Trophoblast cell (in vitro differentiated cells and primary cell): ENCODE data around the gene PSD4.
A peak's percentile ranks its signal among the peaks of the same experiment; 100 is the strongest.

Source experiments
- DNase-seq, 2 donors: peaks; one replicate each; pipeline ENCODE4 v3.0.0-alpha.2; 2016
- H2AFZ ChIP-seq: 2 replicates; pipeline ENCODE4 v1.6.1; 2013; ENCODE audit warnings: low read length, moderate library complexity, mild to moderate bottlenecking; ENCODE audit not compliant: insufficient read depth, poor library complexity
- H2AK5ac ChIP-seq: 2 replicates; pipeline ENCODE4 v1.6.1; 2013; ENCODE audit warnings: mild to moderate bottlenecking, low read length
- H2BK120ac ChIP-seq: 2 replicates; pipeline ENCODE4 v1.6.1; 2013; ENCODE audit warnings: low read length, mild to moderate bottlenecking, moderate library complexity; ENCODE audit not compliant: insufficient read depth, poor library complexity
- H2BK12ac ChIP-seq: 2 replicates; pipeline ENCODE4 v1.6.1; 2013; ENCODE audit warnings: mild to moderate bottlenecking, low read length, moderate library complexity
- H2BK5ac ChIP-seq: 2 replicates; pipeline ENCODE4 v1.6.1; 2013; ENCODE audit warnings: low read length, low read depth, moderate library complexity, mild to moderate bottlenecking; ENCODE audit not compliant: poor library complexity
- H3K14ac ChIP-seq: 2 replicates; pipeline ENCODE4 v1.6.1; 2013; ENCODE audit warnings: mild to moderate bottlenecking, low read length
- H3K18ac ChIP-seq: 2 replicates; pipeline ENCODE4 v1.6.1; 2013; ENCODE audit warnings: mild to moderate bottlenecking, low read length
- H3K23ac ChIP-seq: 2 replicates; pipeline ENCODE4 v1.6.1; 2013; ENCODE audit warnings: low read length
- H3K27ac ChIP-seq: 2 replicates; pipeline ENCODE4 v1.5.1; 2013; ENCODE audit warnings: low read depth, mild to moderate bottlenecking, inconsistent platforms, low read length, moderate library complexity
- H3K27me3 ChIP-seq: 2 replicates; pipeline ENCODE4 v1.6.1; 2013; ENCODE audit warnings: inconsistent platforms, mild to moderate bottlenecking, low read length, moderate library complexity; ENCODE audit not compliant: insufficient read depth
- H3K36me3 ChIP-seq, 2 experiments: 1 replicate in 1 of 2; 2 replicates in 1 of 2; pipeline ENCODE4 v1.6.1; 2013; ENCODE audit warnings: low read length in 2 of 2, mild to moderate bottlenecking in 2 of 2, moderate library complexity in 1 of 2; ENCODE audit not compliant: insufficient read depth in 2 of 2, control insufficient read depth in 1 of 2
- H3K4ac ChIP-seq: 2 replicates; pipeline ENCODE4 v1.6.1; 2013; ENCODE audit warnings: low read depth, mild to moderate bottlenecking, low read length, moderate library complexity
- H3K4me1 ChIP-seq, 2 experiments: 1 replicate in 1 of 2; 2 replicates in 1 of 2; pipeline ENCODE4 v1.6.1; 2013; ENCODE audit warnings: low read length in 2 of 2, mild to moderate bottlenecking in 2 of 2, moderate library complexity in 1 of 2; ENCODE audit not compliant: insufficient read depth in 2 of 2, control insufficient read depth in 1 of 2
- H3K4me2 ChIP-seq: 2 replicates; pipeline ENCODE4 v1.6.1; 2013; ENCODE audit warnings: inconsistent platforms, mild to moderate bottlenecking, low read length, moderate library complexity
- H3K4me3 ChIP-seq: 2 replicates; pipeline ENCODE4 v1.5.1; 2013; ENCODE audit warnings: mild to moderate bottlenecking, low read depth, low read length, inconsistent platforms
- H3K79me1 ChIP-seq: one replicate; pipeline ENCODE4 v1.6.1; 2013; ENCODE audit warnings: low read length
- H3K79me2 ChIP-seq: 2 replicates; pipeline ENCODE4 v1.6.1; 2013; ENCODE audit warnings: low read length, mild to moderate bottlenecking; ENCODE audit not compliant: control insufficient read depth, insufficient read depth, poor library complexity
- H3K9ac ChIP-seq: 2 replicates; pipeline ENCODE4 v1.6.1; 2013; ENCODE audit warnings: mild to moderate bottlenecking, low read length
- H3K9me3 ChIP-seq: 2 replicates; pipeline ENCODE4 v1.6.1; 2013; ENCODE audit warnings: low read depth, mild to moderate bottlenecking, control low read depth, inconsistent platforms, low read length; ENCODE audit not compliant: insufficient read depth
- H4K12ac ChIP-seq: 2 replicates; pipeline ENCODE4 v1.6.1; 2013; ENCODE audit warnings: low read depth, mild to moderate bottlenecking, low read length, moderate library complexity
- H4K8ac ChIP-seq: 2 replicates; pipeline ENCODE4 v1.6.1; 2013; ENCODE audit warnings: low read depth, mild to moderate bottlenecking, low read length, moderate library complexity
- H4K91ac ChIP-seq: one replicate; pipeline ENCODE4 v1.6.1; 2013; ENCODE audit warnings: low read depth, mild to moderate bottlenecking, low read length, moderate library complexity
- WGBS: extraction: QIAGEN DNeasy Blood & Tissue Kit; methylation state at CpG from one replicate; pipeline ENCODE4 v1.1.7; 2013; ENCODE audit warnings: missing lambda C conversion rate; ENCODE audit not compliant: insufficient read length, insufficient coverage; ENCODE audit errors: extremely low coverage; 5-methylcytosine and 5-hydroxymethylcytosine counted together

The PSD4 gene

DNA sequence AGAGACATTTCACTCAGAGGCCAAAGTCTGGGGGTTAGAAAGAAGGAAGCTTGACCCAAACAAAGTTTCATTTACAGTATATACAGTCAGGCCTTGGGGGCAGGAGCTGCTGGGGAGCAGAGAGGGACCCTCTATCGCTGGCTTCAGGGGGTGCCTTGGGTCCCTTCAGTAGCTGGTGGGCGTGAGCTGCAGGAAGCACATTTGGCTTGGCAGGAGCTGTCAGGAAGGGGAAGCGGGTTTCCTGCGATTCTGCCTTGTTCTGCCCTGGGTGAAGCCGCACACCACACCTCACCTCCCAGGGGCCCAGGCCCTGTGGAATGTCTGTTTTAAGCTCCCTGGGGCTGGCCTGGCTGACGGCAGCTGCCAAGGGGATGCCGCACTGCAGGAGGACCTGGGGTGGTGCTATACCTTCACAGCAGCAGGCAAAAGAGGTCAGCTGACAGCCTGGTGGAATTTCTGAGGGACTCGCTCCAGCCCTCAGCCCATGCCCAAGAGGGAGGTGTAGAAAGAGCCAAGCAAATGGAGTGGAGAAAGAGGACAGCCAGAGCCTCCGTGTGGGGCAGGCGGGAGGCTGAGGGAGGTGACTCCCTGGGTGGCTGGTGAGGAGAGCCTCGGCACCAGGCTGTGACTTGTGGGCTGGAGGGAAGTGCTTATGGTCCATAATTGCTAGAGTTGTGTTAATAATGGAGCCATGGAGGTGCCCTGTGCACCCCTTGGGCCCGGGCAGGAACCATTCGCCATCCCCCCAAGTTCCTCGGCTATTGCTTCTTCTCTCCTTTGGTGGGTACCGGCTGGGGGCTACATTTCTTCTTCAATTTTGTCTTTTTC lies 43.9 kb downstream of the PSD4 start:
- Histone ChIP-seq H3K4ac (no peak overlapping the region), H3K23ac (no peak overlapping the region), H3K36me3 (no peaks in the 10 kb centered on the region), H3K9me3 (no peaks in the 10 kb centered on the region), H3K79me2 (no peaks in the 10 kb centered on the region), H2BK5ac (no peak overlapping the region), H3K79me1 (no peaks in the 10 kb centered on the region), H3K27me3 (no peaks in the 10 kb centered on the region), H3K4me1 (peaks cover 0 to 3% of the 10 kb centered on the region in 2 experiments), H3K4me2 (no peak overlapping the region), H4K91ac (no peak overlapping the region), H3K18ac (no peak overlapping the region), H4K8ac (no peak overlapping the region), H2AFZ (no peak overlapping the region), H3K14ac (no peak overlapping the region), H4K12ac (peak overlapping the region; percentile 35), H3K27ac (no peak overlapping the region), H2BK120ac (no peak overlapping the region), H3K4me3 (no peak overlapping the region), H2BK12ac (no peak overlapping the region), H3K9ac (no peak overlapping the region), H2AK5ac (no peak overlapping the region)
- DNase-seq, result no peak
- WGBS, result no CpG with 5 or more reads among the region's 15 CpGs

DNA sequence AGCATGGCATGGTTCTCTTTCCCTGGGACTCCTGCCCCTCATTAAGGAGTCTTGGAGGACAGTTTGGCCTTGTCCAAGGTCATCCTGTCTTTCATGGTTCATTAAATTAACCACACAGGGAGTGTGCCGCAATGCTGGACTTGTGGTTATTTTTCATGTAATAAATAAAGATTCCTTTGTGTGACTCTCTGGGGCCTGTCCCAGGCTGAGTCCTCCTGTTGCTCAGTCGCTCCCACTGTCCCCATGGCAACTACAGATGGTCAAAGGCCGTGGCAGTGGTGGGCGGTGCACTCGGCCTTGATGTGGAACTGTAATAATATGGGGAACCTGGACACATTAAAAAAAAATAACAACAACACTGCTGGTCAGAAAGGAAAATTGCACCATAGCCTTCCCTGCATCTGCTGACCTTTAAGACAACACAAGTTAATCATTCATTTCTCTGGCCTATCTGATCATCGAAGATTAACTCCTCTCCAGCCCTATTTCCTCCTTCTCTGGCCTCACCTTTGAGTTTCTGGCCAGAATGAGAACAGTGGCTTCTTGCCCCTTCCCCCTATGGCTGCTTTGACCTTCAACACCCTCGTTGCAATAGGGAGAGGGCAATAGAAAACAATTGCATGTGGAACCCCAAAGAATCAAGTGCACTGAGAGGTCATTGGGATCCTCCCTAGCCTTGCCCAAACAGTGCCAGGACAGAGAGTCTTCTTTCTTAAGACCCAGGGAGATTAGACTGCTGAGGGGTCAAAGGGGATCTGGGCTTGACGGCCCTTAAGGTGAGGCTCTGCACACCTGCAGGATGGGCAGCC lies 44.7 kb downstream of the PSD4 start:
- peaks cover 0 to 3% of the 10 kb centered on the region in 2 experiments for H3K4me1 ChIP-seq
- H2BK12ac ChIP-seq, result no peak overlapping the region
- H3K4me2 ChIP-seq, result no peak overlapping the region
- DNase-seq, result peak; percentile 34 to 39
- no peaks in the 10 kb centered on the region for H3K27me3 ChIP-seq
- no peak overlapping the region for H2AFZ ChIP-seq
- no peak overlapping the region for H2AK5ac ChIP-seq
- no peak overlapping the region for H3K18ac ChIP-seq
- H2BK120ac ChIP-seq, result no peak overlapping the region
- no peak overlapping the region for H3K27ac ChIP-seq
- H3K23ac ChIP-seq, result no peak overlapping the region
- no peaks in the 10 kb centered on the region for H3K9me3 ChIP-seq
- no peak overlapping the region for H3K14ac ChIP-seq
- H3K4ac ChIP-seq, result no peak overlapping the region
- H4K91ac ChIP-seq, result no peak overlapping the region
- WGBS, result no CpG with 5 or more reads among the region's 8 CpGs
- no peak overlapping the region for H2BK5ac ChIP-seq
- H3K79me1 ChIP-seq, result no peaks in the 10 kb centered on the region
- no peak overlapping the region for H3K4me3 ChIP-seq
- no peaks in the 10 kb centered on the region for H3K79me2 ChIP-seq
- no peak overlapping the region for H4K12ac ChIP-seq
- H3K36me3 ChIP-seq, result no peaks in the 10 kb centered on the region
- no peak overlapping the region for H4K8ac ChIP-seq
- no peak overlapping the region for H3K9ac ChIP-seq

DNA sequence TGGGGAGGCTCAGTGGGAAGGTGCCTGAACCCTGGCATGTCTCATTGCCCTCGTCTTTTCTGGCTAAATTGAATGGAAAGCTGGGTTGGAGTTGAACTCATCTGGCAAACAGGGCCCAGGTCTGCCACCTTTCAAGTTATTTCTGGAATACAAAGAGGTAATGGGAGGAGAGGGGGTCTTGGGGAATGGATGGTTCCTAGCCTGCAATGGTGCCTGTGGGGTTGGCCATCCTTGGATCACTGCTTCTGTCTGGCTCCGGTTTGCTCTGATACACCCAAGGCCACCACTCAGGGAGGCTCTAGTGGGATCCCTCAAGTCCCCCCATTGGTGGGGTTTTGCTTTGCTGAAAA lies 45.3 kb downstream of the PSD4 start:
- no peak for DNase-seq

DNA sequence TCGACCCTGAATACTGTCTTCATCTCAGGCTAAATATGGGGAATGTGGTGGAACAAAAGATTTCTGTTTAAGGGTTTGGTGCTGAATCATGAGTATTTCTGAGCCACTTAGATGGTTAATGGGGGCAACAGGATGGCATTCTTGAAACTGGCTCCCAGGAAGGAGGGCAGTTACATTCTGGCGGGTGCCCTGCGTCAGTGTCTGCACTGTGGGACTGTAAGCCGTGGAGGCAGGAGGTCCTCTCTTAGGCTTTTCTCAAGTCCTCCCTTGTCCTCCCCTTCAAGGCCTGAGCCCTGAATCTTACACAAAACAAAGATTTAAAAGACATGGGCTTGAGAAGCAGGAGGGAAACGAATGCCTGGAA lies 45.7 kb downstream of the PSD4 start:
- Histone ChIP-seq H3K27ac (no peak overlapping the region), H3K14ac (no peak overlapping the region), H3K27me3 (no peaks in the 10 kb centered on the region), H3K9ac (no peak overlapping the region), H2BK12ac (no peak overlapping the region), H4K12ac (no peak overlapping the region), H3K4me3 (no peak overlapping the region), H3K18ac (no peak overlapping the region), H2AFZ (no peak overlapping the region), H3K79me2 (no peaks in the 10 kb centered on the region), H2AK5ac (no peak overlapping the region), H3K9me3 (no peaks in the 10 kb centered on the region), H2BK5ac (no peak overlapping the region), H3K4me2 (no peak overlapping the region), H4K91ac (no peak overlapping the region), H3K4me1 (peaks cover 0 to 3% of the 10 kb centered on the region in 2 experiments), H3K79me1 (no peaks in the 10 kb centered on the region), H3K23ac (no peak overlapping the region), H2BK120ac (no peak overlapping the region), H3K4ac (no peak overlapping the region), H4K8ac (no peak overlapping the region), H3K36me3 (no peaks in the 10 kb centered on the region)
- no peak for DNase-seq
- WGBS, result no CpG with 5 or more reads among the region's 5 CpGs

More for the DNA sequence above, 45.3 kb downstream of the PSD4 start:
- Histone ChIP-seq H2AFZ (no peak overlapping the region), H3K79me1 (no peaks in the 10 kb centered on the region), H3K18ac (no peak overlapping the region), H2BK120ac (no peak overlapping the region), H3K27ac (no peak overlapping the region), H3K79me2 (no peaks in the 10 kb centered on the region), H2AK5ac (no peak overlapping the region), H2BK5ac (no peak overlapping the region), H4K8ac (no peak overlapping the region), H3K36me3 (no peaks in the 10 kb centered on the region), H3K4me2 (no peak overlapping the region), H3K4me3 (no peak overlapping the region), H3K9ac (no peak overlapping the region), H3K4ac (no peak overlapping the region), H4K12ac (no peak overlapping the region), H3K14ac (no peak overlapping the region), H4K91ac (no peak overlapping the region), H3K9me3 (no peaks in the 10 kb centered on the region), H3K23ac (no peak overlapping the region), H3K27me3 (no peaks in the 10 kb centered on the region), H3K4me1 (peaks cover 0 to 3% of the 10 kb centered on the region in 2 experiments), H2BK12ac (no peak overlapping the region)
- WGBS, result no CpG with 5 or more reads among the region's 2 CpGs
